ENCODE results near the gene CNGB1. TPM values are rescaled to one million over a fixed set of nuclear protein-coding genes. Genes with fewer than 3 reads are reported as not detected.

Gene CNGB1
- polyA plus RNA-seq, 2 of the 4 experiments (the other 2 are of a cell fraction): 0.23 to 0.39 TPM

- H3K27ac ChIP-seq: no peak overlapping the region
- no peak overlapping the region for H3K4me2 ChIP-seq
- DNase-seq (ENCODE audit: low read depth in 1 of 2, low spot score in 1 of 2) (no peak), ATAC-seq (peak in 1 of 2 experiments; percentile 10; a peak in 1 of 6 replicates), FAIRE-seq (no peak)
- H3K4me3 ChIP-seq: no peak overlapping the region
- H3K4me1 ChIP-seq: no peaks in the 10 kb centered on the region
- 10% methylated on average over 2 of the region's 2 CpGs for WGBS (ENCODE audit: missing lambda C conversion rate)
- ChIA-PET POLR2A (no interaction called here), CTCF (interaction anchor here (0.9 kb wide), 1 partner anchor 14 kb away, joined by 3 read pairs; no protein-coding TSS in a partner anchor)
- TF ChIP-seq JUN (IDR thresholded peaks at IDR 0.05) (no peak), PHF8 (IDR thresholded peaks at IDR 0.05; ENCODE audit: borderline replicate concordance, low read depth) (no peak), HMGXB4 (CRISPR knock-in tag; IDR thresholded peaks at IDR 0.05; ENCODE audit: borderline replicate concordance) (no peak), MYC (IDR thresholded peaks at IDR 0.05; ENCODE audit: borderline replicate concordance, low read length) (no peak), NPAS2 (CRISPR knock-in tag; IDR thresholded peaks at IDR 0.05; ENCODE audit: borderline replicate concordance) (no peak), SREBF2 (IDR thresholded peaks at IDR 0.05) (no peak), RARB (CRISPR knock-in tag; IDR thresholded peaks at IDR 0.05) (no peak), POLR2A (IDR thresholded peaks at IDR 0.05; ENCODE audit: low read length) (no peak), JUNB (IDR thresholded peaks at IDR 0.05) (no peak), ZNF302 (CRISPR knock-in tag; IDR thresholded peaks at IDR 0.05) (no peak), CHD2 (IDR thresholded peaks at IDR 0.05; ENCODE audit: low read length, partially characterized antibody) (no peak), EP300 (IDR thresholded peaks at IDR 0.05) (no peak)
- H3K9me3 ChIP-seq: no peaks in the 10 kb centered on the region
These were observed 21.9 kb downstream of the CNGB1 start for GRCh38 chr16:57949013-57949412.

GRCh38 chr16:57948027-57948426 is 22.9 kb downstream of the CNGB1 start:
- H3K4me2 ChIP-seq: no peak overlapping the region
- no peak overlapping the region for H3K27ac ChIP-seq
- CTCF ChIA-PET: interaction anchor here (0.8 kb wide), 1 partner anchor 20 kb away, joined by 3 read pairs; no protein-coding TSS in a partner anchor
- DNase-seq (ENCODE audit: low read depth in 1 of 2, low spot score in 1 of 2): no peak
- no peak for ATAC-seq
- WGBS (ENCODE audit: missing lambda C conversion rate): 69% methylated on average over 5 of the region's 5 CpGs
- H3K9me3 ChIP-seq: no peaks in the 10 kb centered on the region
- H3K4me1 ChIP-seq: no peaks in the 10 kb centered on the region
- POLR2A ChIA-PET: no interaction called here
- no peak overlapping the region for H3K4me3 ChIP-seq
- TF ChIP-seq RNF2 (IDR thresholded peaks at IDR 0.05; ENCODE audit: borderline replicate concordance, low read depth): no peak
- TF ChIP-seq ZFP36 (IDR thresholded peaks at IDR 0.05; ENCODE audit: borderline replicate concordance, partially characterized antibody): peak; percentile 46
- no peak for FAIRE-seq

- CTCF ChIA-PET: interaction anchor here (0.8 kb wide), 1 partner anchor 21 kb away, joined by 3 read pairs; no protein-coding TSS in a partner anchor
- Histone ChIP-seq H3K9me3 (no peaks in the 10 kb centered on the region), H3K4me2 (no peak overlapping the region), H3K4me3 (no peak overlapping the region), H3K27ac (no peak overlapping the region), H3K4me1 (no peaks in the 10 kb centered on the region)
- WGBS (ENCODE audit: missing lambda C conversion rate): 82% methylated on average over 2 of the region's 2 CpGs
- DNase-seq (ENCODE audit: low read depth in 1 of 2, low spot score in 1 of 2) (no peak), FAIRE-seq (no peak), ATAC-seq (no peak)
- POLR2A ChIA-PET: no interaction called here
- TF ChIP-seq EHMT2 (IDR thresholded peaks at IDR 0.05; ENCODE audit: low read depth): no peak
- no peak for TF ChIP-seq KDM5A (IDR thresholded peaks at IDR 0.05)
- TF ChIP-seq ZFP36 (IDR thresholded peaks at IDR 0.05; ENCODE audit: borderline replicate concordance, partially characterized antibody): peak; percentile 17
These were observed 23.7 kb downstream of the CNGB1 start for GRCh38 chr16:57947261-57947660.

- H3K9me3 ChIP-seq: no peaks in the 10 kb centered on the region
- DNase-seq (ENCODE audit: low read depth in 1 of 2, low spot score in 1 of 2) (no peak), ATAC-seq (peak; percentile 15 to 32; a peak in 4 of 6 replicates), FAIRE-seq (no peak)
- H3K4me2 ChIP-seq: no peak overlapping the region
- TF ChIP-seq FOSB (CRISPR knock-in tag; IDR thresholded peaks at IDR 0.05): no peak
- no peak for TF ChIP-seq RNF2 (IDR thresholded peaks at IDR 0.05; ENCODE audit: borderline replicate concordance, low read depth)
- TF ChIP-seq ZFP36 (IDR thresholded peaks at IDR 0.05; ENCODE audit: borderline replicate concordance, partially characterized antibody): no peak
- TF ChIP-seq JUNB (IDR thresholded peaks at IDR 0.05): no peak
- no peak for TF ChIP-seq NPAS2 (CRISPR knock-in tag; IDR thresholded peaks at IDR 0.05; ENCODE audit: borderline replicate concordance)
- no peak for TF ChIP-seq SMC3 (IDR thresholded peaks at IDR 0.05)
- no peak for TF ChIP-seq SREBF2 (IDR thresholded peaks at IDR 0.05)
- TF ChIP-seq KDM1A (IDR thresholded peaks at IDR 0.05; ENCODE audit: low read depth): no peak
- no peak for TF ChIP-seq E2F6 (IDR thresholded peaks at IDR 0.05; ENCODE audit: borderline replicate concordance, low read depth)
- no peak for TF ChIP-seq POLR2AphosphoS2 (conservative IDR thresholded peaks at IDR 0.05; ENCODE audit: low read length)
- no peak for TF ChIP-seq HES2 (IDR thresholded peaks at IDR 0.05)
- no peak for TF ChIP-seq CEBPB (IDR thresholded peaks at IDR 0.05)
- no peak for TF ChIP-seq CHD2 (IDR thresholded peaks at IDR 0.05; ENCODE audit: low read length, partially characterized antibody)
- H3K4me1 ChIP-seq: peaks cover 3% of the 10 kb centered on the region
- WGBS (ENCODE audit: missing lambda C conversion rate): 80% methylated on average over 13 of the region's 13 CpGs
- ChIA-PET POLR2A (no interaction called here), CTCF (interaction anchor here (1.1 to 1.3 kb wide), 3 partner anchors 9 to 48 kb away, joined by 3 to 4 read pairs (median 4); no protein-coding TSS in a partner anchor)
- no peak overlapping the region for H3K27ac ChIP-seq
- H3K4me3 ChIP-seq: no peak overlapping the region
These were observed 24.6 kb downstream of the CNGB1 start for GRCh38 chr16:57946181-57946801.
